Neuronal stem cell (in vitro differentiated cells): ENCODE results near the gene TACC3.

Experiments
- DNase-seq: peaks from one replicate; pipeline ENCODE4 v3.0.0-alpha.2; 2013; ENCODE audit warnings: low spot score
- H2AFZ ChIP-seq: one replicate; pipeline ENCODE4 v1.6.1; 2013; ENCODE audit warnings: mild to moderate bottlenecking, low read length, inconsistent platforms
- H2AK5ac ChIP-seq: 2 replicates; pipeline ENCODE4 v1.6.1; 2013; ENCODE audit warnings: low read depth, mild to moderate bottlenecking, inconsistent platforms, low read length, moderate library complexity, mixed read lengths
- H2BK120ac ChIP-seq: 2 replicates; pipeline ENCODE4 v1.6.1; 2013; ENCODE audit warnings: low read depth, mild to moderate bottlenecking, inconsistent platforms, low read length, moderate library complexity, mixed read lengths
- H2BK12ac ChIP-seq: one replicate; pipeline ENCODE4 v1.6.1; 2013; ENCODE audit warnings: low read length, inconsistent platforms
- H2BK15ac ChIP-seq: 2 replicates; pipeline ENCODE4 v1.6.1; 2013; ENCODE audit warnings: mild to moderate bottlenecking, low read length, inconsistent platforms, mixed read lengths
- H2BK5ac ChIP-seq: one replicate; pipeline ENCODE4 v1.6.1; 2013; ENCODE audit warnings: inconsistent platforms, mild to moderate bottlenecking, low read length, moderate library complexity
- H3K14ac ChIP-seq: one replicate; pipeline ENCODE4 v1.6.1; 2013; ENCODE audit warnings: low read length, inconsistent platforms
- H3K18ac ChIP-seq: 2 replicates; pipeline ENCODE4 v1.6.1; 2013; ENCODE audit warnings: low read length, inconsistent platforms
- H3K23ac ChIP-seq: 2 replicates; pipeline ENCODE4 v1.6.1; 2013; ENCODE audit warnings: low read depth, mild to moderate bottlenecking, mixed read lengths, low read length, inconsistent platforms; ENCODE audit not compliant: poor library complexity
- H3K27ac ChIP-seq: replicated peaks from 3 replicates; pipeline ENCODE4 v1.5.1; 2013; ENCODE audit warnings: low read length, inconsistent platforms
- H3K27me3 ChIP-seq, 3 experiments: 2 replicates each; pipeline ENCODE4 v1.6.1; 2013; ENCODE audit warnings: low read length in 3 of 3, mild to moderate bottlenecking in 2 of 3, inconsistent platforms in 1 of 3, low read depth in 1 of 3, mixed read lengths in 1 of 3, moderate library complexity in 1 of 3; ENCODE audit not compliant: control insufficient read depth in 3 of 3, insufficient read depth in 3 of 3
- H3K36me3 ChIP-seq, 2 donors: replicated peaks in 1 of 2; 2 replicates each; pipeline ENCODE4 v1.6.1; 2013; ENCODE audit warnings: low read length in 2 of 2; ENCODE audit not compliant: control insufficient read depth in 2 of 2, insufficient read depth in 2 of 2
- H3K4ac ChIP-seq: 2 replicates; pipeline ENCODE4 v1.6.1; 2013; ENCODE audit warnings: inconsistent platforms, mild to moderate bottlenecking, low read length, moderate library complexity
- H3K4me1 ChIP-seq, 2 donors: 1 replicate in 1 of 2; 2 replicates in 1 of 2; pipeline ENCODE4 v1.6.1; 2013; ENCODE audit warnings: low read length in 2 of 2, low read depth in 1 of 2; ENCODE audit not compliant: control insufficient read depth in 2 of 2, insufficient read depth in 1 of 2
- H3K4me2 ChIP-seq: one replicate; pipeline ENCODE4 v1.6.1; 2013; ENCODE audit warnings: mild to moderate bottlenecking, low read length, inconsistent platforms; ENCODE audit not compliant: insufficient read depth, poor library complexity, severe bottlenecking
- H3K4me3 ChIP-seq, 2 donors: 2 replicates each; pipeline ENCODE4 v1.5.1; 2013; ENCODE audit warnings: low read length in 2 of 2, mild to moderate bottlenecking in 2 of 2, inconsistent platforms in 1 of 2, moderate library complexity in 1 of 2
- H3K79me1 ChIP-seq: one replicate; pipeline ENCODE4 v1.6.1; 2013; ENCODE audit warnings: low read depth, mild to moderate bottlenecking, inconsistent platforms, low read length, moderate library complexity
- H3K9ac ChIP-seq: one replicate; pipeline ENCODE4 v1.6.1; 2013; ENCODE audit warnings: mild to moderate bottlenecking, low read depth, low read length, inconsistent platforms; ENCODE audit not compliant: poor library complexity
- H3K9me3 ChIP-seq, 2 donors: replicated peaks in 1 of 2; 2 replicates each; pipeline versions ENCODE3 to v1.6.1; 2013; ENCODE audit warnings: low read length in 2 of 2, mild to moderate bottlenecking in 2 of 2, inconsistent platforms in 1 of 2, low read depth in 1 of 2, mixed read lengths in 1 of 2, moderate library complexity in 1 of 2; ENCODE audit not compliant: control insufficient read depth in 2 of 2, insufficient read depth in 1 of 2
- H4K8ac ChIP-seq: one replicate; pipeline ENCODE4 v1.6.1; 2013; ENCODE audit warnings: low read depth, mild to moderate bottlenecking, inconsistent platforms, low read length, moderate library complexity
- H4K91ac ChIP-seq: one replicate; pipeline ENCODE4 v1.6.1; 2013; ENCODE audit warnings: low read length, low read depth, mild to moderate bottlenecking, inconsistent platforms; ENCODE audit not compliant: poor library complexity
- WGBS, 2 donors: extraction: QIAGEN DNeasy Blood & Tissue Kit; methylation state at CpG; one replicate each; pipeline ENCODE4 v1.1.7; 2013; ENCODE audit warnings: missing lambda C conversion rate in 2 of 2, mixed read lengths in 1 of 2; ENCODE audit not compliant: insufficient read length in 2 of 2, insufficient replicate concordance in 1 of 2; ENCODE audit errors: extremely low coverage in 2 of 2; 5-methylcytosine and 5-hydroxymethylcytosine counted together

Gene TACC3

GRCh38 chr4:1711571-1712215 lies 9.6 kb upstream of the TACC3 start:
- H3K4me1 ChIP-seq: peaks cover 13 to 16% of the 10 kb centered on the region in 2 donors
- H2AFZ ChIP-seq: peak overlapping the region; percentile 99
- H2BK5ac ChIP-seq: peak overlapping the region; percentile 96
- DNase-seq: no peak
- peak overlapping the region; percentile 98 for H2BK12ac ChIP-seq
- peak overlapping the region; percentile 99 for H3K18ac ChIP-seq
- H3K27ac ChIP-seq: no peak overlapping the region
- H3K4me2 ChIP-seq: peak overlapping the region; percentile 84
- peak overlapping the region; percentile 97 for H3K9ac ChIP-seq
- peak overlapping the region; percentile 93 to 95 for H3K4me3 ChIP-seq
- H2AK5ac ChIP-seq: peak overlapping the region; percentile 99
- peak overlapping the region; percentile 66 for H3K4ac ChIP-seq
- H4K8ac ChIP-seq: no peak overlapping the region
- no peak overlapping the region for H4K91ac ChIP-seq
- H3K27me3 ChIP-seq: no peaks in the 10 kb centered on the region
- peaks cover 10 to 59% of the 10 kb centered on the region in 2 donors for H3K36me3 ChIP-seq
- H2BK120ac ChIP-seq: peak overlapping the region; percentile 94
- peak overlapping the region; percentile 83 for H3K23ac ChIP-seq
- peak overlapping the region; percentile 91 for H2BK15ac ChIP-seq
- WGBS, 2 donors: no CpG with 5 or more reads among the region's 85 CpGs
- H3K14ac ChIP-seq: peak overlapping the region; percentile 94
- no peaks in the 10 kb centered on the region for H3K9me3 ChIP-seq
- H3K79me1 ChIP-seq: peaks cover 12% of the 10 kb centered on the region

GRCh38 chr4:1712216-1713002 lies 8.9 kb upstream of the TACC3 start, which contains the start of gene SLBP:
Gene SLBP (minus strand): TSS chr4:1712319. CDS start chr4:1712188, 131 bp downstream.
- peaks cover 16 to 65% of the 10 kb centered on the region in 2 donors for H3K36me3 ChIP-seq
- peak within 1 kb of the TSS; percentile 95 for H4K91ac ChIP-seq
- peak within 1 kb of the TSS; percentile 99 for H2AFZ ChIP-seq
- H2BK15ac ChIP-seq: peak within 1 kb of the TSS; percentile 94
- H2BK12ac ChIP-seq: peak within 1 kb of the TSS; percentile 98
- H3K4ac ChIP-seq: peak within 1 kb of the TSS; percentile 84
- no peaks in the 10 kb centered on the region for H3K27me3 ChIP-seq
- peak within 1 kb of the TSS; percentile 96 for H2BK5ac ChIP-seq
- peaks cover 13 to 16% of the 10 kb centered on the region in 2 donors for H3K4me1 ChIP-seq
- H3K14ac ChIP-seq: peak within 1 kb of the TSS; percentile 94
- WGBS, 2 donors: no CpG with 5 or more reads among the region's 98 CpGs
- H3K27ac ChIP-seq: peak within 1 kb of the TSS; percentile 90
- DNase-seq: peak; percentile 86
- H3K4me3 ChIP-seq: peak within 1 kb of the TSS; percentile 93 to 95
- peak within 1 kb of the TSS; percentile 99 for H2AK5ac ChIP-seq
- H4K8ac ChIP-seq: peak within 1 kb of the TSS; percentile 89
- H3K23ac ChIP-seq: peak within 1 kb of the TSS; percentile 83
- peaks cover 14% of the 10 kb centered on the region for H3K79me1 ChIP-seq
- peak within 1 kb of the TSS; percentile 94 for H2BK120ac ChIP-seq
- peak within 1 kb of the TSS; percentile 99 for H3K4me2 ChIP-seq
- H3K9ac ChIP-seq: peak within 1 kb of the TSS; percentile 97
- H3K18ac ChIP-seq: peak within 1 kb of the TSS; percentile 100
- no peaks in the 10 kb centered on the region for H3K9me3 ChIP-seq

- peak overlapping the region; percentile 83 for H3K23ac ChIP-seq
- no peaks in the 10 kb centered on the region for H3K9me3 ChIP-seq
- peak overlapping the region; percentile 93 to 95 for H3K4me3 ChIP-seq
- H2AFZ ChIP-seq: peak overlapping the region; percentile 99
- no peak overlapping the region for H3K4ac ChIP-seq
- peaks cover 13 to 16% of the 10 kb centered on the region in 2 donors for H3K4me1 ChIP-seq
- peak overlapping the region; percentile 90 for H3K18ac ChIP-seq
- H4K91ac ChIP-seq: peak overlapping the region; percentile 11
- peak overlapping the region; percentile 93 for H3K9ac ChIP-seq
- WGBS, 2 donors: no CpG with 5 or more reads among the region's 35 CpGs
- H3K4me2 ChIP-seq: peak overlapping the region; percentile 99
- peak overlapping the region; percentile 96 for H2BK5ac ChIP-seq
- H2BK15ac ChIP-seq: no peak overlapping the region
- peaks cover 19% of the 10 kb centered on the region for H3K79me1 ChIP-seq
- peak overlapping the region; percentile 90 for H2AK5ac ChIP-seq
- peak overlapping the region; percentile 39 for H3K14ac ChIP-seq
- H3K36me3 ChIP-seq: peaks cover 24 to 66% of the 10 kb centered on the region in 2 donors
- no peak for DNase-seq
- H3K27ac ChIP-seq: peak overlapping the region; percentile 26
- H4K8ac ChIP-seq: peak overlapping the region; percentile 89
- H2BK12ac ChIP-seq: no peak overlapping the region
- H3K27me3 ChIP-seq: no peaks in the 10 kb centered on the region
- peak overlapping the region; percentile 72 for H2BK120ac ChIP-seq
Measured at GRCh38 chr4:1713003-1713851, 8.1 kb upstream of the TACC3 start.
